Pancreas (tissue), 10 donors: ENCODE data around the gene SLC43A1. TPM values are rescaled to one million over a fixed set of nuclear protein-coding genes. Genes with fewer than 3 reads are reported as not detected.

Source experiments
- ATAC-seq, 4 donors: fragments of 200-7000 bp; cut with Tn5 transposase; one replicate each; pipeline versions ENCODE4 v1.8.0 to v1.9.1; 2020; ENCODE audit warnings: mild to moderate bottlenecking in 4 of 4, moderate library complexity in 4 of 4
- DNase-seq, 6 donors: peaks; one replicate each; pipeline ENCODE4 v3.0.0-alpha.2; 2020
- FAIRE-seq: peaks from 2 replicates; lab custom pipeline; 2012; peaks lifted over from hg19 to GRCh38; lab: Jason Lieb, UNC
- H3K27ac ChIP-seq, 4 donors: fragments of 200-600 bp; sonication (generic); 1 replicate in 3 of 4; 2 replicates in 1 of 4; pipeline versions ENCODE4 v1.5.0 to v1.8.0; 2020
- H3K27me3 ChIP-seq, 4 donors: fragments of 200-600 bp; one replicate each; pipeline ENCODE4 v1.8.0; 2021
- H3K36me3 ChIP-seq, 3 donors: fragments of 200-600 bp; sonication (generic) in 1 of 3; one replicate each; pipeline versions ENCODE4 v1.5.0 to v1.8.0; 2020 to 2021
- H3K4me1 ChIP-seq, 3 donors: fragments of 200-600 bp; one replicate each; pipeline ENCODE4 v1.8.0; 2021
- H3K4me3 ChIP-seq, 4 donors: fragments of 200-600 bp; sonication (generic) in 2 of 4; one replicate each; pipeline versions ENCODE4 v1.5.0 to v1.8.0; 2020 to 2021
- H3K9me3 ChIP-seq, 4 donors: fragments of 200-600 bp; one replicate each; pipeline ENCODE4 v1.8.0; 2021
- WGBS, 2 donors: extraction: QIAGEN DNeasy Blood & Tissue Kit; methylation state at CpG; one replicate each; pipeline ENCODE4 v1.1.7; 2013; 5-methylcytosine and 5-hydroxymethylcytosine counted together
- intact Hi-C, 3 donors: fragments of 100-400 bp; cut with DNase I; formaldehyde crosslinking; loops; one replicate each; pipeline versions ENCODE4 v1.11.1 to v1.14.2; 2022
- polyA plus RNA-seq, 2 donors: library from polyadenylated mRNA; stranded (reverse); fragments of 200-250 nt; gene quantifications; one replicate each; pipeline ENCODE4 v1.2.3, GENCODE V29; 2013
- total RNA-seq, 6 donors: library from RNA; stranded (reverse); fragmentation: NEBNext Ultra II Directional in 4 of 6; extraction: Animal tissue kit (Norgen Biotek cat#: 25700) in 4 of 6; gene quantifications; one replicate each; pipeline versions ENCODE4 v1.2.1 to v1.2.4, GENCODE V29; 2021 to 2023
- TF ChIP-seq, protein P1 (sequence below), 4 donors: fragments of 200-600 bp; sonication (generic) in 3 of 4; IDR thresholded peaks; one replicate each; pipeline versions ENCODE4 v1.5.0 to v1.8.0; 2021; ENCODE audit warnings: antibody characterized with exemption in 4 of 4
- donor health status: healthy with polysubstance abuse.
- donor health status: DM: no; HTN: no; CAD: no; lungs with moderate emphysema.
- donor health status: DM: no; HTN: no; CAD: no.
- donor health status: control.
- donor health status: control.
- donor health status: Bipolar disorder and iron deficiency.
- donor health status: DM: yes; HTN: yes; CAD: no.
- donor health status: DM: no; HTN: no; CAD: no.
- donor health status: DM: no; HTN: no; CAD: no.
- donor health status: DM: yes; HTN: yes; CAD: no.

The SLC43A1 gene
- total and polyA plus RNA-seq, 8 donors = 78.3 to 280 (median 122) TPM

DNA sequence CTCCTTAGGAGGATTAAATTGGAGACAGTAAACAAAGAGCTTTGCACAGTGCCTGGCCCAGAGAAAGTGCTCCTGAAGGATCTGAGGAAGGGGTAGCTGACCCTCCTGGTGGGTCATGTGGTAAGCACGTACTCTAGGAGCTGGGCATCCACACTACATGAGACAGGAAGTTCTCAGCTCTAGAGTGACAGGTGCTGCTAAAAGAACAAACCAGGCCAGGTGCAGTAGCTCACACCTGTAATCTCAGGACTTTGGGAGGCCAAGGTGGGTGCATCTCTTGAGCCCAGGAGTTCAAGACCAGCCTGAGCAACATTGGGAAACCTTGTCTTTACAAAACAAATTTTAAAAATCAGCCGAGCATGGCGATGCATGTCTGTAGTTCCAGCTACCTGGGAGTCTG is 13.1 kb downstream of the SLC43A1 start:
- Histone ChIP-seq H3K9me3 (no peaks in the 10 kb centered on the region), H3K4me1 (peaks cover 46 to 74% (median 73%) of the 10 kb centered on the region in 3 donors), H3K4me3 (no peak overlapping the region), H3K27me3 (no peaks in the 10 kb centered on the region), H3K36me3 (peaks cover 0 to 5% (median 0%) of the 10 kb centered on the region in 3 donors), H3K27ac (peak overlapping the region; percentile 60 to 78 (median 71))
- ATAC-seq (peak; percentile 1 to 24 (median 6)), DNase-seq (peak in 3 of 6 donors; percentile 14 to 57 (median 35)), FAIRE-seq (no peak)
- TF ChIP-seq, protein P1, sequence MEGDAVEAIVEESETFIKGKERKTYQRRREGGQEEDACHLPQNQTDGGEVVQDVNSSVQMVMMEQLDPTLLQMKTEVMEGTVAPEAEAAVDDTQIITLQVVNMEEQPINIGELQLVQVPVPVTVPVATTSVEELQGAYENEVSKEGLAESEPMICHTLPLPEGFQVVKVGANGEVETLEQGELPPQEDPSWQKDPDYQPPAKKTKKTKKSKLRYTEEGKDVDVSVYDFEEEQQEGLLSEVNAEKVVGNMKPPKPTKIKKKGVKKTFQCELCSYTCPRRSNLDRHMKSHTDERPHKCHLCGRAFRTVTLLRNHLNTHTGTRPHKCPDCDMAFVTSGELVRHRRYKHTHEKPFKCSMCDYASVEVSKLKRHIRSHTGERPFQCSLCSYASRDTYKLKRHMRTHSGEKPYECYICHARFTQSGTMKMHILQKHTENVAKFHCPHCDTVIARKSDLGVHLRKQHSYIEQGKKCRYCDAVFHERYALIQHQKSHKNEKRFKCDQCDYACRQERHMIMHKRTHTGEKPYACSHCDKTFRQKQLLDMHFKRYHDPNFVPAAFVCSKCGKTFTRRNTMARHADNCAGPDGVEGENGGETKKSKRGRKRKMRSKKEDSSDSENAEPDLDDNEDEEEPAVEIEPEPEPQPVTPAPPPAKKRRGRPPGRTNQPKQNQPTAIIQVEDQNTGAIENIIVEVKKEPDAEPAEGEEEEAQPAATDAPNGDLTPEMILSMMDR (IDR thresholded peaks at IDR 0.05) = no peak
- intact Hi-C loops = no loop called here
- WGBS, 2 donors = 46 to 52% methylated on average over 3 of the region's 3 CpGs

DNA sequence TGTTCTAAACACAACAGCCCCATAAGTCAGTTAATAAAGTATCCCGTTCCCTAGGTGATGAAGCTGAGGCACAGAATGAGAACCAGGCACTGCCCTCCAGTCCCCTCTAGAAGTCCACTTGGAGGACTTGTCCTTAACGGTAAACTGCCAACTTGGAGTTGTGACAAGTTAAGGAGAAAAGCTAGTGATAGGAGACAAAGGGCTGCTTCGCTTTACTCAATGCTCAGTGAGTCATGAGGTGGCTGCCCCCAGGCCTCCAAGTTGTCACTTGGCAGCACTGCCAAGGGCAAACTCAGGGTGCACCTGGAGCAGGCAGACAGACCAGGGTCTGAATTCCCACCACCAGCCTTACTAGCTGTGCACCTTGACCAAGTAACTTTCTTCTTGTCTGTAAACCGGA is 13.5 kb downstream of the SLC43A1 start:
- ATAC-seq = peak; percentile 50 to 61 (median 54)
- 36 to 38% methylated on average over 4 of the region's 4 CpGs for WGBS, 2 donors
- Histone ChIP-seq H3K27me3 (no peaks in the 10 kb centered on the region), H3K4me3 (no peak overlapping the region), H3K9me3 (no peaks in the 10 kb centered on the region), H3K4me1 (peaks cover 50 to 78% (median 75%) of the 10 kb centered on the region in 3 donors), H3K36me3 (peaks cover 0 to 5% (median 0%) of the 10 kb centered on the region in 3 donors), H3K27ac (peak overlapping the region; percentile 69 to 85 (median 76))
- TF ChIP-seq, protein P1 (IDR thresholded peaks at IDR 0.05) = no peak
- DNase-seq = peak; percentile 73 to 94 (median 90)
- intact Hi-C loops = no loop called here
- FAIRE-seq = no peak

DNA sequence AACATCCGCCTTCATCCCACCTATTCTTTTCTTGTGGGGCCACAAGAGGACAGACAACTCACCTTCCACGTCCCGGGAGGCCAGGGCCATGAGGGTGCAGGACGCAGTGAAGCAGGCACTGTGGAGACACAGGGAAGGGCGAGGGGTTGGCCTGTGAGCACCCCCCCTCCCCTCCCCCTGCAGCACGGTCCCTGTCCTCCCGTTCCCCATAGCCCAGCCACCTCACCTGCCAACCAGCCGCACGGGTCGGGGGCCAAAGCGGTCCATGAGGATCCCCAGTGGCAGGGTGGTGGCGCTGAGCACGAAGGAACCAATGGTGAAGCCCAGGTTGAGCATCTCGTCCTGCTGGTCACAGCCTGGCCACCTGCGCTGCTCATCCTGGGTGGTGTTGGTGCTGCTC is 14.6 kb downstream of the SLC43A1 start:
- ATAC-seq = no peak
- Histone ChIP-seq H3K4me3 (no peak overlapping the region), H3K9me3 (no peaks in the 10 kb centered on the region), H3K27me3 (no peaks in the 10 kb centered on the region), H3K36me3 (peaks cover 0 to 9% (median 0%) of the 10 kb centered on the region in 3 donors), H3K4me1 (peaks cover 60 to 87% (median 83%) of the 10 kb centered on the region in 3 donors), H3K27ac (peak overlapping the region; percentile 69 to 85 (median 76))
- TF ChIP-seq, protein P1 (IDR thresholded peaks at IDR 0.05) = no peak
- 60 to 63% methylated on average over 13 to 15 of the region's 15 CpGs for WGBS, 2 donors
- FAIRE-seq = no peak
- intact Hi-C loops = no loop called here
- peak in 3 of 6 donors; percentile 40 to 70 (median 46) for DNase-seq

DNA sequence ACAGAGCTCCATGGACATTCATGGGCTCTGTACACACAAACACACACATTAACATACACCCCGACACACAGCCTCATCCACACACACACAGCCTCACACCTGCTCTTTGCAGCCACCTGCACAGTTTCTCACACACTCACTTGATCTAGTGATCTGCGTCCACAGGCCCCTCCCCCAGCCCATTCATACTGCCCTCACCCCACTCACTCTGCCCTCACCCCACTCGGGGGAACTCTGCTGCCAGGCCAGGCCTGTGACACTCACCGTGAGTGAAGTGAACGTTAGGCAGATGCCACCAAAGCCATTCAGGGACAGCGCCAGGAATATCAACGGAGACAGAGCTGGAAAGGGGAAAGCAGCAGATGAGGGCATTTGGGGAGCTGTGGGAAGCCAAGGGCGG is 15.0 kb downstream of the SLC43A1 start:
- DNase-seq = peak; percentile 71 to 92 (median 82)
- FAIRE-seq = no peak
- Histone ChIP-seq H3K4me3 (no peak overlapping the region), H3K27ac (peak overlapping the region; percentile 69 to 85 (median 76)), H3K27me3 (no peaks in the 10 kb centered on the region), H3K36me3 (peaks cover 0 to 13% (median 0%) of the 10 kb centered on the region in 3 donors), H3K4me1 (peaks cover 64 to 88% (median 84%) of the 10 kb centered on the region in 3 donors), H3K9me3 (no peaks in the 10 kb centered on the region)
- ATAC-seq = peak; percentile 25 to 38 (median 28)
- 42 to 43% methylated on average over 8 of the region's 8 CpGs for WGBS, 2 donors
- intact Hi-C loops = no loop called here
- TF ChIP-seq, protein P1 (IDR thresholded peaks at IDR 0.05) = no peak

DNA sequence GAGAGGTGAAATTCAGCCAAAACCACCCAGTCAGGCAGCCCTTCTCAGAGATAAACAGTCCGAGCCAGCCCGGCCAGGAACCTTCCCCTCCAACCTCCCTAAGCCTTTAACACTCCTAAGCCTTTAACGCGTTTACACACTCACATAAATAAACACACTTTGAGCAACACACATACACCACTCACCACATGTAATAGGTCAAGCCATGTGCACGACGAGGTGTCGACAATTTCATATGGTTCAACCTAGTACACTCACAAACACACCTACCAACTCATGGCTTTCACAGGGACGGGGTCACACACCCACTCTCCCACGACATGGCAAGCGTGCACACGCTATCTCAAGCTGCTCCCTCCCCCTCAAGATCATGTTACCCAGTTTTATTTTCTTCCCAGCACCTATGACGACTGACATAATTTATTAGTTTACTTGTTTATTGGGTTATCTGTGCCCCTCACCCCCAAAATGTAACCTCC is 15.5 kb downstream of the SLC43A1 start:
- Histone ChIP-seq H3K4me1 (peaks cover 69 to 88% (median 83%) of the 10 kb centered on the region in 3 donors), H3K27me3 (no peaks in the 10 kb centered on the region), H3K27ac (peak overlapping the region; percentile 69 to 85 (median 76)), H3K36me3 (peaks cover 0 to 14% (median 0%) of the 10 kb centered on the region in 3 donors), H3K9me3 (no peaks in the 10 kb centered on the region), H3K4me3 (peak overlapping the region in 2 of 4 donors; percentile 6 to 26)
- TF ChIP-seq, protein P1 (IDR thresholded peaks at IDR 0.05) = no peak
- ATAC-seq = peak; percentile 3 to 19 (median 14)
- peak in 1 of 6 donors; percentile 22 for DNase-seq
- intact Hi-C loops = no loop called here
- FAIRE-seq = no peak
- 12 to 19% methylated on average over 12 of the region's 12 CpGs for WGBS, 2 donors
